ENCODE measurements around the gene ZDHHC14.
"Not testable (repeated sequence)": the region's sequence is repeated elsewhere in the genome, so short reads cannot be mapped to it uniquely, and the experiment has no call there.

Gene ZDHHC14

DNA sequence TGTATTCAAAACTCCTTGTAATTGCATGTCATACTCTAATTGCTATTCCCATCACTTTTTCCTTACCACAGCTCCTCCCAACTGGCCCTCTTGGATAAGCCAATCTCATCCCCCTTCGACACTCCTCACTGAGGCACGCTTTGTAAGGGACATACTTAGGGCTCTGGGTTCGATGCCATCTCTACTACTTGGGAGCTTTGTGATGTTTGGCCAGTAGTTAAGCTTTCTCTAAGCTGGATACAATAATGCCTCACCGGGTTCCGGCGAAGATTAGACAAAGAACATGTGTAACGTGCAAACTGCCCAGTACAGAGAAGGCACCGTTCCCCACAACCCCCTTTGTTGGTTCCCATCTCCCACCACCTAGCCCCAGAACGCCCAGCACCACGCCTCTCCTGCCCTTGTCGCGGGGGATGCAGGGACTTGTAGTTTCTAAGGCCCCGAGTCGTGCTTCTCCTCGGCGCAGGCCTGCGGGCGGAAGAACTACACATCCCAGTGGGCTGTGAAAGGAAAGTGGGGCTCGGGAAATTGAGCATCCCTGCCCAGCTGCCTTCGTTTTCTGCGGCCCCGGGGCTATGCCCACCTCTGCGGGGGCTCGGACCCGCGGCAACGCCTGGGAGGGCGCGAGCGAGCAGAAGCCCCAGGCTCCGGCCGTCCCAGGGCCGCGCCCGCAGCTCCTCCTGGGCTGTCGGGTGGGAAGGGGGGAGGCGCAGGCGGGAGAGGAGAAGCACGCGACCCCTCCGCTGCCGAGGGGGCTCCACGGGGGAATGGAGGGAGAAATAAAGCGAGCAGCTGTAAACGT is 1.1 kb upstream of the ZDHHC14 start:
- peak; percentile 57 to 79 for DNase-seq (ENCODE audit: extremely low read depth in 1 of 2, low read depth in 1 of 2)

DNA sequence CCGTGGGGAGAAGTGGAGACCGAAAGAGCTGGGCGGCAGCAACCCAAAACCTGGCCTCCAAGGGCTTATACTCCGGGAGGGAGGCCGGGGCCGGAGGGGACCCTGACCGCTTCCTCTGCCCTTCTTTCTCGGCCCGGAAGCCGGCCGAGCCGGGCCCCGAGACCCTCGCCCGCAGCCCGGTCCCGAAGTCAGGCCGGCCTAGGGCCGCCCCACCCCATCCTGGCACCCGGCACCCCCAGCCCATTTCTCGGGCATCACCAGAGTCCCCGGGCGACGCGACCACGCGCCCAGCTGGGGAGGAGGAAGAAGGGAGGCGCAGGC is 572 bp upstream of the ZDHHC14 start:
- DNase-seq (ENCODE audit: extremely low read depth in 1 of 2, low read depth in 1 of 2), result no peak

DNA sequence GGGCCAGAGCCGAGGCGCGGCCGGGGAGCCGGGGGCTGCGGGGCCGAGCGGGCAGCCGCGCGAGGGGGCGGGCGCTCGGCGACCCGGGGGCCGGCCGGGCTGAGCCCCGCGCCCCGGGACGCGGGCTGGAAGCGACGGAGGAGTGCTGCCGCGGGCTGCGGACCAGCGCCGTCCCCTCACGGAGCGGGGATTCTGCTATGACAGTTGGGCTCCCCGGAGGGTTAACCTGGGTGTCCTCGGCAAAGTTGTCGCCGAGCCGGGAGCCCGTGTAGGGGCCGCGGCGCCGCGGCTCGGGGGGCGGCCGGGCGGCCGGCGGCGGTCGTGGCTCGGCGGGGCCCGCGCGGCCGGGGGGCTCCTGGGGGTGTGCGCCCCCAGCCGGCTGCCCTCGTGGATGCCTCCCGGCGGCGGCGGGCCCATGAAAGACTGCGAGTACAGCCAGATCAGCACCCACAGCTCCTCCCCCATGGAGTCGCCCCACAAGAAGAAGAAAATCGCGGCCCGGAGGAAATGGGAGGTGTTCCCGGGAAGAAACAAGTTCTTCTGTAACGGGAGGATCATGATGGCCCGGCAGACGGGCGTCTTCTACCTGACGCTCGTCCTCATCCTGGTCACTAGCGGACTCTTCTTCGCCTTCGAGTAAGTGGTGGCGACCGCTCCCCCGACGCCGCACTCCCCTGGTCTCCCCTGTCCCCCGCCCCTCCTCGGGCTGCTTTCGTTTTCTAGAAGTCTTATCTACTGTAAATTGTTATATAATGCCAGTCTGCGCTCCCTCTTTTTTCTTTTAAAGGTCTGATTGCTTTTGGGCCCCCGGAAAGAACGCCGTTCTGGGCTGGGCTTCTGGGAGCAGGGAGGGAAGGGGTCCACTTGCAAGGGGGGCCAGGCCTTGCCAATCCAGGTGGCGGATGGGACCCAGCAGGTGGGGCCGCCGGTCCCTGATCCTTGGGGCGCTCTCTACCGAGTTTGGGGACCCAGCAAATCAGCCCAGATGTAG is 936 bp downstream of the ZDHHC14 start:
- peak in 1 of 2 donors; percentile 43 for DNase-seq (ENCODE audit: extremely low read depth in 1 of 2, low read depth in 1 of 2)

DNA sequence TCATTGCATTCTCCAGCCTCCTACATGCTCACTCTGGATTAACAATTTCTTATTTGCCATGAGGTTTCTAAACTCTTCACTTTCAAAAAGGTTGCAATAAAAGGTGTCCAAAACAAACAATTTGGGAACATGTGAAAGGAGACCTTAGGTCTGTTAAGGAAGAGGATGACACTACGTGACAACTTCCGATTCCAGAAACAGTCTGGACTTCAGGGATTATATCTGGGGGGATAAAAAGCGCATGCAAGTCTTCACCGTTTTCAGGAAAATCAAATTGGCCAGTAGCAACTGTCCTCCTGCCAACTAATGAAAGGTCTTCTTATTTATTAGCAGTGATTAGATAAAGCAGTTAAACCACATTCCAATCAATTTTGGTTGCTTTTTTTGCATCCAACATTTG is 1.8 kb downstream of the ZDHHC14 start:
- DNase-seq (ENCODE audit: extremely low read depth in 1 of 2, low read depth in 1 of 2), result no peak

DNA sequence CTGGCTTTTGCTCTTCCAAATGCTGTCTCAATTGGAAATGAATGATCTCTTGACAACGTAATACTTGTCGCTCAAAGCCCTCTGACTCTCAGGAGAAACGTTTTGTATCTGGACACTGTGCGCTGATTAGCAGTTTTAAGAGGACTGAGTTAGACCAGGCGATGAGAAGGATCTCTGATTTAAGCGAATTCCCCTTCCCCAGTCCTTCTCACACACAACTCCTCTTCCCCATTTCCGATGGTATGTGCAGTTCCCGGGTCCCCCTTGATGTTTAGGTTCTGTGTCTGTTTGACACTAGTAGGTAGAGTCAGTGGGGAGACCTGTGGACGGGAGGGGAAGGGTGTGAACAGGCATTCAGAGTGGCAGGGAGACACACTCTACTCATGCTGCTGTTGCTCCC is 2.5 kb downstream of the ZDHHC14 start:
- DNase-seq (ENCODE audit: extremely low read depth in 1 of 2, low read depth in 1 of 2), result no peak

DNA sequence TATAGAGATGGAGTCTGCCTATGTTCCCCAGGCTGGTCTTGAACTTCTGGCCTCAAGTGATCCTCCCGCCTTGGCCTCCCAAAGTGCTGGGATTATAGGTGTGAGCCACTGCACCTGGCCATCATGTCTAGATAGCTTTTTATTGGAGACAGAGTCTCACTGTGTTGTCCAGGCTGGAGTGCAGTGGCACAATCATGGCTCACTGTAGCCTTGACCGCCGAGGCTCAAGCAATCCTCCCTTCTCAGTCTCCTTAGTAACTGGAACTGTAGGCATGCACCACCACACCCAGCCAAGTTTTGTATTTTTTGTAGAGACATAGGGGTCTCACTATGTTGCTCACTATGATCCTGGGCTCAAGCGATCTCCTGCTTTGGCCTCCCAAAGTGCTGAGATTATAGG is 4.0 kb downstream of the ZDHHC14 start:
- DNase-seq (ENCODE audit: extremely low read depth in 1 of 2, low read depth in 1 of 2), result not testable (repeated sequence)

DNA sequence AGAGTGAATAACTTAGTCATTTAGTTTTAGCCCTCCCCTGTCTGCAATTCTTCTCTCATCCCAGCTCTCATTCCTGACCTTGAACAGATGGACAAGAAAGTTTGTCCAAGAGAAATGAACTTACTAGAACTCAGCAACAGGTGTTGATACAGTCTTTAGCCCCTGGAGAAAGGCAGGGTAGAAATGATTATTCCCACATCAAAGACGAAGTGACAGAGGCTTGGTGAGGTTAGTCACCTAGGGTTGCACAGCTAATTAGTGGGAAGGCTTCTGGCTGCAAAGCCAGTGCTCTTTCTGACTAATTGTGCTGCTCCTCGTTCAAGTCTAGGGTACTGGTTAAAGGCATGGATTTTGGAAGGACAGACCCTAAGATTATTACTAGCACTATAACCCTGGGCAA is 4.5 kb downstream of the ZDHHC14 start:
- DNase-seq (ENCODE audit: extremely low read depth in 1 of 2, low read depth in 1 of 2), result no peak

DNA sequence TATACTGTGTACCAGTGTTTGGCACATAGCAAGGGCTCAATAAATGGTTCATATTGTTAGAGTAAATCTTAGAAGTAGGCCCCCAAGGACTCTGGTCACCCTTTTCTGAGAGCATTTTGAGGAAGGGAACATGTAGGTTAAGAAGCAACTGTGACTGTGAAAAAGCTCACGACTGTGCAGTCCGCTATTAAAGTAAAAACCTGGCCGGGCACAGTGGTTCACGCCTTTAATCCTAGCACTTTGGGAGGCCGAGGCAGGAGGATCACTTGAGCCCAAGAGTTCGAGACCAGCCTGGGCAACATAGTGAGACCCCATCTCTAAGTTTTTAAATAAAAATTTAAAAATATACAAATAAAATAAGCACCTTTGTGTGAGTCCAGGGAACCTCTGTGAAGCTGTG is 5.0 kb downstream of the ZDHHC14 start:
- no peak for DNase-seq (ENCODE audit: extremely low read depth in 1 of 2, low read depth in 1 of 2)

DNA sequence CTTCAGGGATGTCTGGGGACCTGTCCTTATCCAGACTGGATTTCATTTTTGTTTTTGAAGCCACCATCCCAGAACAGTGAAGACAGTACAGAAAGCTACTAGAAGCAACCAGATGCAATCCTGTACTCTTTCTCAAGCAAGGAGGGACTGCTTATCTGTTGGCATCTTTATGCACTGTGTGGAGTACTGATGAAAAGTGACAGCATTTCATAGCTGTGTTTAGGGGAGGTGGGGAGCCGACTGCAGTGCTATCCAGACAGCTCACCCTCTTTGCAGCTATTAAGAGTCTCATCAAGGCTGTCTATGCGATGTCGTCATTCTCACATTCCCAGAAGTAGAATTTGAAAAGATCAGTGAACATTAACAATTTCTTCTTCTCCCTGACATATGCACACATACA is 5.5 kb downstream of the ZDHHC14 start:
- no peak for DNase-seq (ENCODE audit: extremely low read depth in 1 of 2, low read depth in 1 of 2)

DNA sequence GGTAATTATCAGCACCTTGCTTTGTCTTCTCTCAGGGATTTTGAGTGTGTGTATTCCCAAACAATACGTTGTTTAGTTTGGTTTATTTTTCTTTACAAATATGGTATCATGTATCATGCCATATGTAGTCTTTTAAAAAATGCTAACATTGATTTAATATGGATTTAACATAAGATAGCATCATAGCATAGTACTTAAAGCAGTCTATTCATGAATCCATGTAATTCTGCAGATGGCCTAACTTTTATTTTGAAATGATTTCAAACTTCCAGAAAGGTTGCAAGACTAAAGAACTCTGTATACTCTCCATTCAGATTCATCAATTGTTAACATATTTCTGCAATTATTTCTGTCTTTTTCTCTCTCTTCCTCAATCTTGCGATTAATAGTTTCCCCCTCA is 7.9 kb downstream of the ZDHHC14 start:
- no peak for DNase-seq (ENCODE audit: extremely low read depth in 1 of 2, low read depth in 1 of 2)

DNA sequence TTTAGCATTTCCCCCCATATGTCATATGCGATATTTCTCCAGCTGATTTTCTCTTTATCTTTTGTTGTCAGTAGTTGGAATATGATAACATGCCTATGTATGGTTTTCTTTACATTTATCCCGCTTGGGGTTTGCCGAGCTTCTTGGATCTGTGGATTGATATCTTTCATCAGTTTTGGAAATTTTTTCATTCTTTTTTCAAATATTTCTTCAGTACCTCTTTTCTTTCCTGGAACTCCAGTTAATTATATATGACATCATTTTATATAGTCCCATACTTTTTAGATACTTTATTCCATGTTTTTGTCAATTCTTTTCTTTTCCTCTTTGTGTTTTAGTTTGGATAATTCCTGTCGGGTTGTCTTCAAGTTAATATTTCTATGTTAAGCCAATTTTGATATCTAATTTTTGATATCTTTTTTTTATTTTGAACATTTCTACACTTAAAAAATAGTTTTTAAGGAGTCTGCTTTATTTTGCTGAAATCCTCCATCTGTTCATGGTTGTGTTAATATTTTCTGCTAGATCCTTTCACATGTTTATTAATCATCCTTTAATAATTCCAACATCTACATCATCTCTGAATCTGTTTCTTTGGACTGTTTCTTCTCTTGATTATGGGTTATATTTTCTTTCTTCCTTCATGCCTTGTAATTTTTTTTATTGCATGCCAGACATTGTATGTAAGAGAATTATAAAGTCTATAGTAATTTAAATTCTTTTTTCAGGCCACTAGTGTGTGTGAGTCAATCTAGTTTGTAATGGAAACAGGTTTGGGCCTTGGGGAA is 9.5 kb downstream of the ZDHHC14 start:
- DNase-seq (ENCODE audit: extremely low read depth in 1 of 2, low read depth in 1 of 2), result no peak

DNA sequence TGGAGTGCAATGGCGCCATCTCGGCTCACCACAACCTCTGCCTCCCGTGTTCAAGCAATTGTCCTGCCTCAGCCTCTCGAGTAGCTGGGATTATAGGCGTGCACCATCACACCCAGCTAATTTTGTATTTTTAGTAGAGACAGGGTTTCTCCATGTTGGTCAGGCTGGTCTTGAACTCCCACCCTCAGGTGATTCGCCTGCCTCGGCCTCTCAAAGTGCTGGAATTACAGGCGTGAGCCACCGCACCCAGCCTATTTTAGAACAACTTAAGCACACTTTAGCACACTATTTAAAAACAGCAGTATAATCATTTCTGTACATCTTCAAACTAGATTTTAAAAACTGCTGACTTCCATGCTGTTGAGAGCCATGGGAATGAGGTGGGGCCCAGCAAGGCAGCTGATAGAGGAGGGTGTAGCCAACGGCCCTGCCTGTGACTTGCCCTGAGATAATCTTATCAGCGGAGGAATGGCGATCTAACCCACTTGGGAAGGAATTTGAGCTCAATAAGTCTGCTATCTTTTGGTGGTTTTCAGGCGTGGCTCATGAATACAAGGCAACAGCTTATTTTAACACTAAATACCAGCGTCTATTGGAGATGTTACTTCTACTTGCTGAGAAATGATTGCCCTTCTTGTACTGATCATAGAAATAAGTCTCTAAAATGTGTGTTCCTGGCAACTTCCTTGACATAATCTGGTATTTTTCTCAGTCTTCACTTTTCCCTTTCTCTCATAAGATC is 12.1 kb downstream of the ZDHHC14 start:
- no peak for DNase-seq (ENCODE audit: extremely low read depth in 1 of 2, low read depth in 1 of 2)

DNA sequence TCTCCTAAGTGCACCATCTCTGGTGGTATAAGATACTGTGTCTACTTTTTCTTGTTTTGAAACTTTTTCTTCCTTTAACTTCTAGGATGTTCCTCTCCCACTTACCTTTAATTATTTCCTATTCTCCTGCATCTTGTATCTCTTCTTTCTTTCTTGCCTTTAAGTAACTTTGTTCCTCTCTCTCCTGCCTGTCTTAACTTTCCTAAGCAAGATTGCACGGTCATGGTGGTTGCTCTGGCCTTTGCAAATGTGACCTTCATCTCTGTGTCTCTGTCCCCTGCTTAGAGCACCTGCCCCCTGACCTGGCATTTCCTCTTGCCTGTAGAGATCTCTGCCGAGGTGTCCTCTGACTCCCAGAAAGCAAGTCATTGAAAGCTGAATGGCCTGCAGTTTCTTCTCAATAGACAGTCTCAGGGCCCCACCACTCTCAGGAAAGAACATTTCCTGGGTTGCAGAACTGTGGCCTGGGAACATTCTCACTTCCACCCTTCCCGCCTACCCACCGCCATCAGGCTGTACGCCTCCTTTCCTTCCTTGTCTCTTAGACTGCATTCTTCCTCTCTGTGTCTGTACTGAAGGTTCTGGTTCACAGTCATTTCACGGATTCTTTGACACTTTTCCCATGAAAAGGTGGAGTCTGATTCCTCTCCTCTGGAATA is 12.8 kb downstream of the ZDHHC14 start:
- no peak for DNase-seq (ENCODE audit: extremely low read depth in 1 of 2, low read depth in 1 of 2)

DNA sequence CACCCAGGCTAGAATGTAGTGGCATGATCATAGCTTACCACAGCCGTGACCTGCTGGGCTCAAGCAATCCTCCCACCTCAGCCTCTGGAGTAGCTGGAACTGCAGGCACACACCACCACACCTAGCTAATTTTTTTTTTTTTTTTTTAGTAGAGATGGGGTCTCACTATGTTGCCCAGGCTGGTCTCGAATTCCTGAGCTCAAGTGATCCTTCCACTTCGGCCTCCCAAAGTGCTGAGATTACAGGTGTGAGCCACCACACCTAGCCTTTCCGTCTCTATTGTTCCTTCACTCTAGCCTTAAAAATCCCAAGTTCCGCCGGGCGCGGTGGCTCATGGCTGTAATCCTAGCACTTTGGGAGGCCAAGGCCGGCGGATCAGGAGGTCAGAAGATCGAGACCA is 14.2 kb downstream of the ZDHHC14 start:
- DNase-seq (ENCODE audit: extremely low read depth in 1 of 2, low read depth in 1 of 2), result not testable (repeated sequence)

DNA sequence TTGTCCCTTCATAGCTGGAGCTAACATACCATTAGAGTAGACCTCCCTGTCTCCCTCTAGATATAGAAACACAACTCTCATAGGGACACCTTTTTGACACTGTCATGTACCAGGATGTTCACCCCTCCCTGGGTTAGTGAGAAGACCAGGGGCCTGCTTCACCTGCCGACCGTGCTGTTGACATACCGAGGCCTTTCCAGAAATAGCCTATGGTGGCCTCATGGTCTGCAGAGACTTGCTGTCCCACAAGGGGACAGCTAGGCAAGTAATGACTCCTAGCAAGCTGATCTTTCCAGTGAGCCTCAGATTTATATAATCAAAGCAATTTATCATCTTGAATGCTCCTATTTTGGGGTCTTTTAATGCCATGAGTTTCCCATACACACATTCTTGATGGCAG is 15.0 kb downstream of the ZDHHC14 start:
- no peak for DNase-seq (ENCODE audit: extremely low read depth in 1 of 2, low read depth in 1 of 2)

DNA sequence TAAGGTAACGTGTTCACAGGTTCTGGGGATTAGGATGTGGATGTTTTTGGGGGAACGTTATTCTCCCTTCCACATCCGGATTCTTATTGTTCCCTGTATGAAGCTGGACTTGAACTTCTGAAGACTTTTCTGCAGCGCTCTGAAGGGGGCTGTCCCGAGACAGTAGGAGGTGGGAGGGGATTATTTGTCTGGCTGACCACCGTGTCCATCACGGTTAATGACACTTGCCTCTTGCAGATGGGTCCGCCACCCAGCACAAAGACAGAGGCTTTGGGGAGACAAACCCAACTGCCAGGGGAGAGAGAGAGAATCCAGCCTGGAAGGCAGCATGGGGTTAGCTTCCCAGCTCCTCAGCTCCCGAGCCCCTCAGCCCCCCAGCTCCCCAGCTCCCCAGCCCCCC is 16.7 kb downstream of the ZDHHC14 start:
- no peak for DNase-seq (ENCODE audit: extremely low read depth in 1 of 2, low read depth in 1 of 2)

DNA sequence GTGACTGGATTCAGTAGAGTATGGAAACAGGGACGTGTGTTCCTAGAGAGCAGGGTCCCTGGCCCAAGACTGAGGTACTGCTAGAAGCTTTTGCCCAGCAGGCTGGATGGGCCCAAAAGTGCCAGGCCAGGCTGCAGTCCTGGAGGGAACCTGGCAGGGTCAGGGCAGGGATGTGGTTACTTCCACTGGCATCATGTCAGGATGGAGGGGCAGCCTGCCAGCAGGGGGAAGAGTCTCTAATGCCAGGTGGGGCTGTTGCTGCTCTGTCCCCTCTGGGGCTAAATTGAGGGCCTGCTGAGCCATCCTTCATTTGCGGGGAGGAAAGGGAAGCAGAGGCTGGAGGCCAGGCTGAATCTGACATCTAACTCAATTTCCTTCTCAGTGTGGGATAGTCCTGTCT is 17.2 kb downstream of the ZDHHC14 start:
- DNase-seq (ENCODE audit: extremely low read depth in 1 of 2, low read depth in 1 of 2), result no peak

DNA sequence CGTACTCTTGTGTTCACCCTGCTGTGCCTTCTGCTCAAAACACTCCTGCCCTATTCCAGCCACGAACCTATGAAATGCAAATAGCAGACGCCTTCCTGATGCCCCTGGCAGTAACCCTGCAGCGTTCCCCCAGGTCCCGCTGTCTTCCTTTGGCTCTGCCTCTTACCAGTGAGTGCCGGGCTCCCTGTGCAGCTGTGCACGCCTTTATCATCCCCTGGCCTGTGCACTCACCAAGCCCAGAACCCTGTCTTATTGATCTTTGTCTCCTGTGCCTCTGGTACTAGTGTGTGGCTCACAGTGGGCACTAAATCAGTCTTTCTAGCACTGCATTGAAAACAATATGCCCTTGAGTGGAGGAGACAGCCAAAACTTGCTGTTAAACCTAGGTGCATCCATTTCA is 19.7 kb downstream of the ZDHHC14 start:
- DNase-seq (ENCODE audit: extremely low read depth in 1 of 2, low read depth in 1 of 2), result no peak

DNA sequence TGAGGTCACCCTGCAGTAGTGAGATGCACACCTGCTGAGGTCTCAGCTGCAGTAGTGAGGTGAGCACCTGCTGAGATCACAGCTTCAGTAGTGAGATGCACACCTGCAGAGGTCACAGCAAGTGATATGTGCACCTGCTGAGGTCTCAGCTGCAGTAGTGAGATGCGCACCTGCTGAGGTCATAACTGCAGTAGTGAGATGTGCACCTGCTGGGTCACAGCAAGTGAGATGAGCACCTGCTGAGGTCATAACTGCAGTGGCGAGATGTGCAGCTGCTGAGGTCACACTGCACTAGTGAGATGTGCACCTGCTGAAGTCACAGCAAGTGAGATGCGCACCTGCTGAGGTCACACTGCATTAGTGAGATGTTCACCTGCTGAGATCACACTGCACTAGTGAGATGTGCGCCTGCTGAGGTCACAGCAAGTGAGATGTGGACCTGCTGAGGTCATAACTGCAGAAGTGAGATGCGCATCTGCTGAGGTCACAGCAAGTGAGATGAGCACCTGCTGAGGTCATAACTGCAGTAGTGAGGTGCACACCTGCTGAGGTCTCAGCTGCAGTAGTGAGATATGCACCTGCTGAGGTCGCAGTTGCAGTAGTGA is 20.8 kb downstream of the ZDHHC14 start:
- DNase-seq (ENCODE audit: extremely low read depth in 1 of 2, low read depth in 1 of 2), result no peak
